GM18507 (cell line): ENCODE measurements around the gene GSK3B.

Source experiments
- DNase-seq: peaks from one replicate; pipeline ENCODE4 v3.0.0; 2011; ENCODE audit warnings: low read depth; ENCODE audit not compliant: insufficient read length; ENCODE audit errors: extremely low spot score
- FAIRE-seq: peaks from 2 replicates; lab custom pipeline; 2011; peaks lifted over from hg19 to GRCh38; lab: Jason Lieb, UNC

The GSK3B gene

GRCh38 chr3:120100711-120101110 lies 6.5 kb upstream of the GSK3B start:
- DNase-seq: no peak
- FAIRE-seq: no peak

DNA sequence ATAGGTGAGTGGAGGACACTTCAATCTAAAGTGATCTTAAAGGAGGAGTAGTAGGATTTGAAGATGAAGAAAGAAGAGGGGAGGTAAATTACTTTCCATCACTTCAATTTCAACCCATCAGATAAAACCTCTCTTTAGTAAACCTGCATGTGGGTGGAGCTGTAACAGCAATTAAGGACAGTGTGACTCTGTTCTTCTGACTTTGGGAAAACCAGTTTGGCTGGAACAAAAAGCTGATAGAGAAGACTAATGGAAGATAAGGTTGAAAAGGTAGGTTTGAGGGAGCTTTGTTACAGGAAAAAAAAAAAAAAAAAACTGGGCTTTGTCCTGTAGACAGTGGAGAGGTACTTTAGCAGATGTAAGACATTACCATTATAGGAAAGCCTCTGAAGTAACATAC lies 4.5 kb upstream of the GSK3B start:
- DNase-seq (no peak), FAIRE-seq (no peak)

DNA sequence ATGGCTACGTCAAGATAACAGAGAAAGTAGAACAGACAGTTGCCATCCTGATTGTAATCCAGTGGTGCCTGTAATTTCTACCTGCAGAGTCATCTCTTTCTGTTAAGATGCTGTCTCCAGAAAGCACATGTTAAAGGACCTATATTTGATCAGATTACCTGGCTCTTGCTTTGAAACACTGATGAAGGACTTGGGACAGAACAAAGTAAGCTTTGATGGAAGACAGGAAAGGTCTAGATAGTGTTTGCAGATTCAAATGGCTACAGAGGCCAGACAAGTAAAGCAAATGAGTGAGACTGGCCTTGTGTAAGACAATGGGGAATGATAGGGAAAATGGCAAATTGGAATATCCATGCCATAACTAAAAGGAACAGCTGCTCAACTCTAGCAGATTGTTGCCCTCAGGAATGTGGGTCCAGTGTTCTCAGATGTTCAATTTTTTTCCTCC lies 1.8 kb upstream of the GSK3B start:
- no peak for FAIRE-seq
- no peak for DNase-seq

GRCh38 chr3:120095226-120095978 lies 1.2 kb upstream of the GSK3B start:
- FAIRE-seq: no peak
- DNase-seq: peak; percentile 59

- DNase-seq (no peak), FAIRE-seq (no peak)
Observed at GRCh38 chr3:120094776-120095225, 554 bp upstream of the GSK3B start.

- no peak for DNase-seq
- no peak for FAIRE-seq
Observed at GRCh38 chr3:120093119-120093910, 932 bp downstream of the GSK3B start.

- no peak for DNase-seq
- no peak for FAIRE-seq
Observed at GRCh38 chr3:120092474-120092873, 1.8 kb downstream of the GSK3B start.

DNA sequence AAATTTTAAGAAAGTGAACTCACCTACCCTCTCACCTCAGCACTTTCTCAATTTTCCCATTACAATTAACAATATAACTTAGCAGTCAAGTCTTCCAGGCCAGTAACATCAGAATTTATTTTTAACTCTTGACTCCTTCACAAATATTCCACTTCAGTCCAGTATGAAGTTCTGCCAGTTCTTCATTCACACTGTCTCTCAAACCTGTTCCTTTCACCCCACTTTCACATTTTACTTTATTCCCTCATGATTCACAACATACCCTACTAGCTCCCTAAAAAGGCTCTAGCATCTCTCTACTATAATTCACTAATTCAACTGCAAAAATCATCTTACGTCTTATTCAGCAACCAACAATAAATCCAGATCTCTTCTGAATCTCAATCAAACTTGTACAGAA lies 3.8 kb downstream of the GSK3B start:
- no peak for DNase-seq
- FAIRE-seq: no peak

DNA sequence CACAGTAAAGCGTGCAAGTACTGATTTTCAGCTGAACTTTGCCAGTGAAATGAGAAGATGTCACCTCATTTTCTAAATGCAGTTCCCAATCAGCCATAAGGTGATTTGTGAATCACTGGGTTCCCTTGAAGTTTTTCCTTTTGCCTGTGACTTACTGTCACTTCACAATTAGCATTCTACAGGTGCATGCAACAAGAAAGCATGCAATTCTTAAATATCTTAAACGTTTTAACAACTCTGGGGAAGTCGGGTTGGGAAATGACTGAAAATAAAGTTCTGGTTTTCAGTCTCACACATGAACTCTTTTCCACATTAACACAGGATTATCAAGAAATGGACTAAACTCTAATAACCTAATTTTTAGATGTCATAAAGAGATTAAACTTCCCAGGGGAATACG lies 5.2 kb downstream of the GSK3B start:
- FAIRE-seq (peak; percentile 64), DNase-seq (no peak)

- no peak for DNase-seq
- FAIRE-seq: no peak
Observed at GRCh38 chr3:120088622-120089021, 5.6 kb downstream of the GSK3B start.

GRCh38 chr3:120081719-120082118 lies 12.5 kb downstream of the GSK3B start:
- no peak for FAIRE-seq

GRCh38 chr3:120080836-120081235 lies 13.4 kb downstream of the GSK3B start:
- FAIRE-seq: no peak

More at GRCh38 chr3:120081719-120082118, 12.5 kb downstream of the GSK3B start:
- no peak for DNase-seq

GRCh38 chr3:120077731-120078130 lies 16.5 kb downstream of the GSK3B start:
- DNase-seq (no peak), FAIRE-seq (no peak)

More at GRCh38 chr3:120080836-120081235, 13.4 kb downstream of the GSK3B start:
- DNase-seq: no peak

DNA sequence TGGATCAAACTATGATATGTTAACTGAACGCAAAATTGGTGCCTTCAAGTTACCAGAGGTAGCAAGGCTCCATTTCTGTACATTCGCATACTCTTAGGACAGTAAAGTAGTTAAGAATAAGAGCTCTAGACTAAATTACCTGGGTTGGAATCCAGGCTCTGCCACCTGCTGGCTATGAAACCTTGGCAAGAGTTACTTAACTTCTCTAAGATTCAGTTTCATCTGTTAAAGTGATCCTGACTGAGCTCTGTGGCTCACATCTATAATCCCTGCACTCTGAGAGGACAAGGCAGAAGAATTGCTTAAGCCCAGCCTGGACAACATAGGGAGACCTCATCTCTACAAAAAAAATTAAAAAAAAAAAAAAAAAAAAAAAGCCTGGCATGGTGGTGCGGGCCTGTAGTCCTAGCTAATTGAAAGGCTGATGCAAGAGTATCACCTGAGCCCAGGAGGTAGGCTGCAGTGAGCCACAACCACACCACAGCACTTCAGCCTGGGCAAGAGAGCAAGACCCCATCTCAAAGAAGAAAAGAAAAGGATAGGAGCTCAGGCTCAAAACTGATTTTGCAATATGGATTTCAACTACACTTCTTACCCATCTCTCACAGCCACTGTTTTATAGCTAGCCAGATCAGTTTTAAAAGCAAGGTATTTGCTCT lies 21.3 kb downstream of the GSK3B start:
- peak; percentile 26 for FAIRE-seq
- no peak for DNase-seq

DNA sequence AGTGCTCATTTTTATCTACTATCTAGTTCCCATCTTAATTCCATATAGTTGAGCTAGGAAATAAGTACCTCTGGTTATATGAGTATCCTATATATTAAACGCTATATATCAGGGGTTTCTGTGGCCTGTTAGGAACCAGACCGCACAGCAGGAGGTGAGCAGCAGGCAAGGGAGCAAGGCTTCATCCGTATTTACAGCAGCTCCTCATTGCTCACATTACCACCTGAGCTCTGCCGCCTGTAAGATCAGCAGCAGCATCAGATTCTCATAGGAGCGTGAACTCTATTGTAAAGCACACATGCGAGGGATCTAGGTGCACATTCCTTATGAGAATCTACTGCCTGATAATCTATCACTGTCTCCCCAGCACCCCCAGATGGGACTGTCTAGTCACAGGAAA lies 23.0 kb downstream of the GSK3B start:
- DNase-seq (no peak), FAIRE-seq (no peak)

DNA sequence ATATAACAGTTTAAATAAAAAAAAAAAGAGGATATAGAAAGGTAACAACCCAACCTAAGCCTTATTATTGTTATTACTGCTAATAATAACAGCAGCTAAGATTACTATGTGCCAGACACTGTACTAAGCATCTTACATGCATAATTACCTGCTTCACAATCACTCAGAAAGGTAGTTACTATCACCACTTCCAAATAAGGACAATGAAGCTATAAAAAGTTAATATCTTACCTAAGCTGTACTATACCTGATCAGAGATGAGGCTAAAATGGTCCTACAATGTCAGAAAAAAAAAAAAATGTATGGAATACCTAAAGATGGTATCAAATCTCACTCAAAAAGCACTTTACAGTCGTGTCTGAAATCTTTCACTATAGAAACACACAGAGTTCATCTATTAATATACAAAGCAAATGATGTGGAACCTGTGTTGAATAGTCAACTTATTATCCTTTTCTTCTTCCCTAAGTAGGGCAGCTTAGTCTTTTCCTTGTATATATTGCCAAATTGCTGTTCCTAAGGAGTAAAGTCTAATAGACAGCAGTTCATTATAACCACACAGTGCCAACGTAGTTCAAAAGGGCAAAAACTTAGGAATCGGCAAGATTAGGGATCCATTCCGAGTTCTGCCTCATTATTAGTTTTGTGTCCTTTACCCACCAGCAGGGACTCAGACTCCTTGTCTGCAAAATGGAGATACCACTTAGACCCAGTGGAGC lies 23.8 kb downstream of the GSK3B start:
- FAIRE-seq (no peak), DNase-seq (no peak)

DNA sequence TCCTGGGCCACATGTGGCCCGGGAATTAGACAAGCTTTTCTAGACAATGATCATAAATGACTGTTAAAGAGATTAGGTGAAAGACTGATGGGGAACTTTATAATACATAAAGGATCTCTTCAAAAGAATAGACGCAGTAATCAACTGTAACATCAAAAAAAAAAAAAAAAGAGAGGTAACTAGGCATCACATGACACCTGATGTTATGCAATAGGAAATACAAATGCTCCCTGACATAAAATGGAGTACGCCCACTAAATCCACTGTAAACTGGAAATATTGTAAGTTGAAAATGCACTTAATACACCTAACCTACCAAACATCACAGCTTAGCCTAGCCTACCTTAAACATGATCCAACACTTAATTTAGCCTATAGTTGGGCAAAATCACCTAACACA lies 27.2 kb downstream of the GSK3B start:
- no peak for DNase-seq
- FAIRE-seq: peak; percentile 49

DNA sequence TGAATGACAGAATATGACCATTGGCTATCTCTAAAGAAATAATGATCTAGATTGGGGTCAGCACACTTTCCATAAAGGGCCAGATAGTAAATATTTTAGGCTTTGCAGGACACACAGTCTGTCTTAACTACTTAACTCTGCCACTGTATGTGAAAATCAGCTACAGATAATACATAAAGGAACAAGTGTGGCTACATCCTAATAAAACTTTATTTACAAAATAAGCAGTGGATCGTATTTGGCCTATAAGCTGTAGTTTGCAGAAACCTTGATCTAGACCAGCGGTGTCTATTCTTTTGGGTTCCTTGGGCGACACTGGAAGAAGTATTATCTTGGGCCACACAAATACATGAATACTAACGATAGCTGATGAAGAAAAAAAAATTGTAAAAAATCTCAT lies 27.6 kb downstream of the GSK3B start:
- FAIRE-seq (no peak), DNase-seq (no peak)

- no peak for DNase-seq
- peak; percentile 41 for FAIRE-seq
Observed at GRCh38 chr3:120064641-120065040, 29.6 kb downstream of the GSK3B start.

DNA sequence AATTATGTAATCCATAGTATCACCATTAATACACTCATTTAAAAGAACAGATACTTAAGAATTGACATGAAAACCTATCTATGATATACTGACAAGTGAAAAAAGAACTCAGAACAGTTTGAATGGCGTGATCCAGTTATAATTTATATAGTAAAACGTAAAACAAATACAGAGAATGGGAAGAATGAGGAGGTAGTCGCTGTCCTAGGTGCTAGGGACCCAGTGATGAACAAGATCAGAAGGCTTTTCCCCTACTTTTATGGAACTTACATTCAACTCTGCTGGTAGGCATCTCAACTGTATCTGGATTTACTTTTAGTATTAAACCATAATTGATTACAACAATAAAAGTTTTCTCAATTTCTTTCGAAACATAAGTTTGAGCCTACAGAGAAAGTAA lies 31.8 kb downstream of the GSK3B start:
- DNase-seq (no peak), FAIRE-seq (peak; percentile 56)
